ENCODE results near the gene NABP2. TPM values are rescaled to one million over a fixed set of nuclear protein-coding genes. Genes with fewer than 3 reads are reported as not detected.
"Not testable (repeated sequence)": the region's sequence is repeated elsewhere in the genome, so short reads cannot be mapped to it uniquely, and the experiment has no call there.

The NABP2 gene
- 10 to 100 TPM; 28.4 to 35.3 (median 31.8) TPM for polyA plus RNA-seq (ENCODE audit: insufficient read length in 4 of 4)

- DNase-seq (ENCODE audit: low read depth in 4 of 4, low spot score in 3 of 4) = peak; percentile 91 to 97 (median 97)
These were observed at the start of gene NABP2 for GRCh38 chr12:56224102-56224701. NABP2 (plus strand) TSS chr12:56224342; CDS start chr12:56224857, 515 bp downstream.

DNA sequence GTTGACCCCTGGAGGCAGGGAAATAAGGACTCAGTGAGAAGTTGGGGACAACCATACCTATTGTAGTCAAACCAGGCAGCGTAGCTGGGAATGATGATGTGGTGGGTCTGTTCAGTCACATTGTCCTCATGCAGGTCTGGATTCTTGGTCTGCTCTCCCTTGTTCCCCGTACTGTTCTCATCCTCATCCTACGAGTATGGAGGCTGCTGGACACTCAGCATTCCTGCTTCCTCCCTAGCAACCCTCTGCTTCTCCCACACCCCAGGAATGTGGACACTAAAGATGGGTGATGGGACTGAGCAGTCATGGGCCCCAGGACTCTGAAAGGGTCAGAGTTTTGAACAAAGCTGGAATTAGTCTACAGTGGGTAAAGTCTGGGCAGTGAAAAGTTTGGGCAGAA is 45.8 kb upstream of the NABP2 start:
- DNase-seq (ENCODE audit: low read depth in 4 of 4, low spot score in 3 of 4) = no peak

GRCh38 chr12:56186957-56187356 is 37.2 kb upstream of the NABP2 start:
- DNase-seq (ENCODE audit: low read depth in 4 of 4, low spot score in 3 of 4) = no peak

DNA sequence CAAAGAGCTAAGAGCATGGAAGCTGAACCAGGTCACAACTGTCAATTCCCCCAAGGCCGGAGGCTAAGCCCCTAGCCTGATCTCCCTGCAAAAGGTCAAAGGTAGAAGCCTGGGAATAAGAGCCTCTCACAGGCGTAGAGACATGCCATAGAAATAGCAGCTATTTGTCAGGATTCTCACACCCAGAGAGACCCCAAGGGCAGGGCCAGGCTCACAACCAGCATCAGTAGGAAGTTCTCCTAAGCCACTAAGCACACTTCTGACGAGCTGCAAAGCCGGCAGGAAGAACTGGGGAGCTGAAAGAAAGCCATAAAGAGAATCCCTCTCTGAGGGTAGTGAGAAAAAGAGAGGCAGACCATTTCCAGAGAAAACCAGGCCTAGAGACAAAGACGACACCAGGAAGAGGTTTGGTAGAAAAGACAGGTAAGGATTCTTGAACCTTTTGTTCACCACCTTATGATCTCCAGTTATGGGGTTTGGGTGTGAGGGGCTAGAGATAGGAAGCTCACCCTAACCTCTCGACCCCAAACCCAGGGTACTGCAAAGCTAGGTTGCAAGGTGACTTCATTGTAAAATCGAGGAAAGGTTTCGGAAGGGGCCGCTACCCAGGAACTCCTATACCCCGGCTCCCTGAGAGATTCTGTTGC is 35.9 kb upstream of the NABP2 start:
- DNase-seq (ENCODE audit: low read depth in 4 of 4, low spot score in 3 of 4) = no peak

GRCh38 chr12:56188778-56189098 is 35.4 kb upstream of the NABP2 start:
- DNase-seq (ENCODE audit: low read depth in 4 of 4, low spot score in 3 of 4) = no peak

GRCh38 chr12:56189099-56189917 is 34.8 kb upstream of the NABP2 start, which contains the start of gene SMARCC2:
SMARCC2 (minus strand) TSS chr12:56189483; CDS start chr12:56189461, 22 bp downstream.
- DNase-seq (ENCODE audit: low read depth in 4 of 4, low spot score in 3 of 4) = peak; percentile 76 to 82 (median 80)

DNA sequence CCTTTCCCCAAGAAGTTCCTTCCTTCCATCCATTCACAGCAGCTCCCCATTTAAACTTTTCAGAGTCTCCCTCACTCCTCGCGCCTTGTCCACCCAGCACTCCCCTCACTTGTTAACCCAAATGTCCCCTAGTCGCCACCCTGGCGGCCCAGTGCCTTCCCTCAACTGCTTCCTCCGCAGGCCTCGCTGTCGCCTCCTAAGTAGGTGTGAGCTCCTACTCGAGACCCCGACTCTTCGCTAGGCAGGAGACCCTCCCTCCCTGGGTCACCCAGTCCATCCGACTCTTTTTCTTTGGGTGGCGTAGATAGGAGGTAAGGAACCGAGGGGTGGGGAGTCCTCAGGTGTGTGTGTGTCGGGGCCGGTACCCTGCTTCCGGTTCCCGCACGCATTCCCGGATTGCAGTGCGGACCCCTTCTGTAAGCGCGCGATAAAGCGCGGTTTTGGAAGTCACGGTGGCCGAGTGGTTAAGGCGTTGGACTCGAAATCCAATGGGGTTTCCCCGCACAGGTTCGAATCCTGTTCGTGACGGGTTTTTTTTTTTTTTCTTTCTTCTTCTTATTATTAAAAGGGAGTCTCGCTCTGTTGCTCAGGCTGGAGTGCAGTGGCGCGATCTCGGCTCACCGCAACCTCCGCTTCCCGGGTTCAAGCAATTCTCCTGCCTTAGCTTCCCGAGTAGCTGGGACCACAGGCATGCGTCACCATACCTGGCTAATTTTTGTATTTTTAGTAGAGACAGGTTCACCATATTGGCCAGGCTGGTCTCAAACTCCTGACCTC is 34.0 kb upstream of the NABP2 start:
- DNase-seq (ENCODE audit: low read depth in 4 of 4, low spot score in 3 of 4) = peak; percentile 86 to 90 (median 88)

GRCh38 chr12:56190695-56191155 is 33.4 kb upstream of the NABP2 start:
- DNase-seq (ENCODE audit: low read depth in 4 of 4, low spot score in 3 of 4) = no peak

DNA sequence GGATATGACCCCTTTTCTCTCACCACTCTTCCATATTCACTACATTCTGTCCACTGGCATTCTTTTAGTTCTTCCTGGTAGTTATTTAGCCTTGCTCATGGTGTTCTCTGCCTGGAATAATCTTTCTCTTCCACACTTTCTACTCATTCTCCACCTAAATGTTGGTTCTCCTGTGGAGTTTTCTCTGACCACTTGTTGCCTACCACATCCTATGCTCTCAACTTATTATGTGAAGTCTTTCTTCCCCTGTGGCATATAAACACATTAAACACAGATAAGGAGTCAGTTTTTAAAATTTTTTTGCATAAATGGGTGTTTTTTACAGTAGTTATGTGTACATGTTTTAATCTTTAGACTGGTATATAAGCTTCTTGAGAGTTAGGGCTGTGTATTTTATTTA is 31.6 kb upstream of the NABP2 start:
- DNase-seq (ENCODE audit: low read depth in 4 of 4, low spot score in 3 of 4) = no peak

- DNase-seq (ENCODE audit: low read depth in 4 of 4, low spot score in 3 of 4) = peak; percentile 69 to 81 (median 76)
These were observed 31.0 kb upstream of the NABP2 start for GRCh38 chr12:56193025-56193578.

DNA sequence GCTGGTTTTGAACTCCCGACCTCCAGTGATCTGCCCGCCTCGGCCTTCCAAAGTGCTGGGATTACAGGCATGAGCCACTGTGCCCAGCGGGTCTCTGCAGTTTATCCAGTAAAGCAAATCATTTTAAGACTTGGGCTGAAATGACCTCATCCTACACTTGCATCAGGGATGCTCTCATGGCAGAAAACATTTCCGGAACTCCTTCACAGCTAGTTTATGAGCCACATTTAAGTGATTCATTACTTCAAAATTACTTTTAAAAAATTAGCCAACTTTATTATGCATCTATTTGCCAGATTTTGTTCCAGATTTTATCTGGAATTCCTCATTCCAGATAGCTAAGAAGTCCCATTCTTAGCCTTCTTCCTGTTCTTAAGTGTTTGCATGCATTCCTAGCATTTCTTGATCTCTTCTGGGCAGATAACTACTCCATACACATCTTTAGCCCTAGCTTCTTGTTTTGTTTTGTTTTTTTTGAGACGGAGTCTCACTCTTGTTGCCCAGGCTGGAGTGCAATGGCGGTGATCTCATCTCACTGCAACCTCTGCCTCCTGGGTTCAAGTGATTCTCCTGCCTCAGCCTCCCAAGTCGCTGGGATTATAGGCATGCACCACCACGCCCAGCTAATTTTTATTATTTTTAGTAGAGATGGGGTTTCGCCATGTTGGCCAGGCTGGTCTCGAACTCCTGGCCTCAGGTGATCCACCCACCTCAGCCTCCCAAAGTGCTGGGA is 27.2 kb upstream of the NABP2 start:
- DNase-seq (ENCODE audit: low read depth in 4 of 4, low spot score in 3 of 4) = not testable (repeated sequence)

DNA sequence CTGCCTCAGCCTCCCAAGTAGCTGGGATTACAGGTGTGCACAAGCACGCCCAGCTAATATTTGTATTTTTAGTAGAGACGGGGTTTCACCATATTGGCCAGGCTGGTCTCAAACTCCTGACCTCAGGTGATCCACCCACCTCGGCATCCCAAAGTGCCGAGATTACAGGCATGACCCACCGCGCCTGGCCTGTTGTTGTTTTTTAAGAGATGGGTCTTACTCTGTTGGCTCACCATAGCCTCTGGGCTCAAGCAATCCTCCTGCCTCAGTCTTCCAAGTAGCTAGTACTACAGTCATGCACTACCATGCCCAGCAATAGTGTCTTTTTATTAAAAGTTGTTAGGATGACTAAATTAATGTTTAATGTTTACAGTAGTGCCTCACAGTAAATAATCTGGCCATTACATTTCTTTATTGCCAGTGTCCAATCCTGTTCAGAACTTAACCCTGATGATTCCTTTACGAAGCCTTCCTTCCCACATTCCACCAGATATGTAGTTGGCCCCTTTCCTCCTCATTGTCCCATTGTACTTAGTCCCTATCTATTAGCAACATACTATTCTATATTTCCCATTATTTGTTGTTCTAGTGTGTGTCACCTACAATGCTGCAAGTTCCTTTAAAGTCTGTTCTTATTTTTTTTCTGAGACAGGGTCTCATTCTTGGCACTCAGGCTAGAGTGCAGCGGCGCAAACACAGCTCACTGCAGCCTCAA is 26.1 kb upstream of the NABP2 start:
- DNase-seq (ENCODE audit: low read depth in 4 of 4, low spot score in 3 of 4) = no peak

- no peak for DNase-seq (ENCODE audit: low read depth in 4 of 4, low spot score in 3 of 4)
These were observed 25.3 kb upstream of the NABP2 start for GRCh38 chr12:56198836-56199235.

GRCh38 chr12:56202366-56202765 is 21.8 kb upstream of the NABP2 start:
- DNase-seq (ENCODE audit: low read depth in 4 of 4, low spot score in 3 of 4) = no peak

DNA sequence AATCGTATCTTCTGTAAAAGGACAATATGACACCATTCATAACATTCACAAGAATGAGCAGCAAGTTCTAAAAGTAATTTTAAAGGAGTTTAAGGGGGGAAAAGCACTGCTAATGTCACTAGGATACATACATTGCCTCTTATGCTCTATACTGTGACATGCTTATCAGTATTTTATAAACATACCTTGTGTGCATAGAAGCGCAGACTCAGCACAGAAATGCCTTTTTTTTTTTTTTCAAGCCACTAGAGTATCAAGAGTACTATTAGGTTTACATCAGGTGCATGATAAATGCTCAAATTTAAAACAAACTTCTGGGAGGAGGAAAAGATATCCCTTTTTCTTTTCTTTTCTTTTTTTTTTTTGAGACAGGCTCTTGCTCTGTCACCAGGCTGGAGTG is 21.3 kb upstream of the NABP2 start:
- no peak for DNase-seq (ENCODE audit: low read depth in 4 of 4, low spot score in 3 of 4)

- DNase-seq (ENCODE audit: low read depth in 4 of 4, low spot score in 3 of 4) = no peak
These were observed 19.9 kb upstream of the NABP2 start for GRCh38 chr12:56204275-56204674.

DNA sequence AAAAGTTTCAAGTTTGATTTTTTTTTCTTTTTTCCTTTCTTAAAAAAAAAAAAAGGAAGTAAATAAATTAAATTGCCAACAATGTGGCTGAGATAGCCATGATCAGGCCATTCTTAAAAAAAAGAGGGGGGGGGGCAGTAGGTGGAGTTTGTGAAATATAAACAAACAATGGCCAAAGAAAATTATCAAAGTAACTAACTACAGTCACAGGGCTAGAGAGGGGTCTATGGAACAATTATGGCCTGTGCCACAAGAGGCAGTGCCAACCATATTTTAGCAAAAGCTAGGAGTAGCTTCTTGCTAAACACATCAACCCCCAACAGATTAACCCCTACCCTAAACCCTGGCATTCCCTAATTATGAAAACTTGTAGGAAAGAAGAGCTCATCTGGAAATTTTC is 18.7 kb upstream of the NABP2 start:
- no peak for DNase-seq (ENCODE audit: low read depth in 4 of 4, low spot score in 3 of 4)

DNA sequence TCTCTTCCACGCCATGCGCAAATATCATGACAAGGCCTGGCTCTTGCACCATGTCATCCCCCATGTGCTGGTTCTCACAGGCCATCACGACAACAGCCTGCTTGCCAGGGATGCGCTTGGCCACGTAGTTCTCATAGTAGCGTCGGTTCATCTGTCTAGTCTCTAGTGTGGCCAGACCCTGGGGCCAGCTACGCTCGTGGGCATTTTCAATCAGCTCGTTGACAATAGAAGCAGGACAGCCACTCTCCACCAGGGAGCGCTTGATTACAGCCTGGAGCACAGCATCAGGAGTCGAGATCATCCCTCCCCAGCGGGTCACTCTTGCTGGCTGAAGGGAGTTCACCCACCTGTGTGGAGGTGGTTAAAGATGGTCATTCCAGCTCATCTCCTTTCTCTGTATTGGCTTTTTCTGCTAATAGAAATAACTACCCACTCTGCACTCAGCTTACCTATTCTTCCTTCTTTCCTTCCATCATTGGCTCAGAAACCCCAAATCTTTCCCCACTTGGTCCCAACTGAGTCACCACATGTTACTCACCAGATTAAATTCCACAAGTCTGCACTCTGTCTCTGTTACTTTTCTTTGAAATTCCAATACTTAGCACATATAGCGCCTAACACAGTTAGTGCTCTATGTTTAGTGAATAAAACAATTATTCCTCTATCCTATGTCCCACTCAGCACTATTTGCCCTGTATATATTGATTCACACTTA is 17.5 kb upstream of the NABP2 start:
- no peak for DNase-seq (ENCODE audit: low read depth in 4 of 4, low spot score in 3 of 4)

Data from right renal pelvis (tissue), 4 donors.